HEK293T (cell line): ENCODE measurements around the gene SGIP1.

Experiments used
- ARNT ChIP-seq: fragments of 450-650 bp; IDR thresholded peaks from 2 replicates; pipeline ENCODE4 v1.6.1; 2017; ENCODE audit warnings: mild to moderate bottlenecking
- BHLHE40 ChIP-seq: fragments of 450-650 bp; IDR thresholded peaks from 2 replicates; pipeline ENCODE4 v1.6.1; 2016; ENCODE audit warnings: mild to moderate bottlenecking, moderate library complexity, borderline replicate concordance
- ELF4 ChIP-seq: fragments of 450-650 bp; IDR thresholded peaks from 2 replicates; pipeline ENCODE4 v1.6.1; 2017; ENCODE audit warnings: antibody characterized with exemption
- FOXK2 ChIP-seq: fragments of 450-650 bp; IDR thresholded peaks from 2 replicates; pipeline ENCODE4 v1.6.1; 2016; ENCODE audit warnings: mild to moderate bottlenecking
- FOXM1 ChIP-seq: fragments of 450-650 bp; IDR thresholded peaks from 2 replicates; pipeline ENCODE4 v1.6.1; 2017; ENCODE audit warnings: mild to moderate bottlenecking, borderline replicate concordance
- HDGF ChIP-seq: fragments of 450-650 bp; IDR thresholded peaks from 2 replicates; pipeline ENCODE4 v1.6.1; 2017; ENCODE audit warnings: antibody characterized with exemption, borderline replicate concordance
- L3MBTL2 ChIP-seq: fragments of 450-650 bp; conservative IDR thresholded peaks from 2 replicates; pipeline ENCODE4 v1.6.1; 2016; ENCODE audit warnings: mild to moderate bottlenecking
- NFRKB ChIP-seq: fragments of 450-650 bp; IDR thresholded peaks from 2 replicates; pipeline ENCODE4 v1.6.1; 2016; ENCODE audit warnings: mild to moderate bottlenecking, moderate library complexity
- PKNOX1 ChIP-seq: fragments of 450-650 bp; IDR thresholded peaks from 2 replicates; pipeline ENCODE4 v1.6.1; 2016
- SP1 ChIP-seq: fragments of 450-650 bp; IDR thresholded peaks from 2 replicates; pipeline ENCODE4 v1.6.1; 2017
- SUZ12 ChIP-seq: fragments of 450-650 bp; IDR thresholded peaks from 2 replicates; pipeline ENCODE4 v1.6.1; 2016; ENCODE audit warnings: mild to moderate bottlenecking
- TARDBP ChIP-seq: fragments of 450-650 bp; IDR thresholded peaks from 2 replicates; pipeline ENCODE4 v1.6.1; 2016

- TF ChIP-seq PKNOX1 (no peak), HDGF (no peak), BHLHE40 (no peak), L3MBTL2 (no peak), FOXK2 (no peak), SUZ12 (no peak), ELF4 (no peak), FOXM1 (no peak), NFRKB (no peak), TARDBP (no peak), ARNT (no peak), SP1 (no peak)
Observed at GRCh38 chr1:66778969-66779368, 245.0 kb downstream of the SGIP1 start.
